Measurements from ENCODE around the gene PRELP.
A peak's percentile ranks its signal among the peaks of the same experiment; 100 is the strongest.

Gene PRELP

DNA sequence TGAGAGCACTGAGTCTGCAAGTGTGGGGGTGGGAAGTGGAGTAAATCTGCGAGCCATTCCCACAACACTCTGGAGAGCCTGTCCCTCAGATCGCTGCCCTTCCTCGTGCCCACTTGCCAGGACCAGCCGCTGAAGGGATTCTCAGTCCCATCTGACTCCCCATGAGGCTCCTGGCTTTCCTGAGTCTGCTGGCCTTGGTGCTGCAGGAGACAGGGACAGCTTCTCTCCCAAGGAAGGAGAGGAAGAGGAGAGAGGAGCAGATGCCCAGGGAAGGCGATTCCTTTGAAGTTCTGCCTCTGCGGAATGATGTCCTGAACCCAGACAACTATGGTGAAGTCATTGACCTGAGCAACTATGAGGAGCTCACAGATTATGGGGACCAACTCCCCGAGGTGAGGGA lies 20.2 kb downstream of the PRELP start:
- no peak overlapping the region for H3K4me3 ChIP-seq (ENCODE audit: low read depth, low read length)
- no peak for TF ChIP-seq CTCF (IDR thresholded peaks at IDR 0.05; ENCODE audit: low read depth, low read length)

DNA sequence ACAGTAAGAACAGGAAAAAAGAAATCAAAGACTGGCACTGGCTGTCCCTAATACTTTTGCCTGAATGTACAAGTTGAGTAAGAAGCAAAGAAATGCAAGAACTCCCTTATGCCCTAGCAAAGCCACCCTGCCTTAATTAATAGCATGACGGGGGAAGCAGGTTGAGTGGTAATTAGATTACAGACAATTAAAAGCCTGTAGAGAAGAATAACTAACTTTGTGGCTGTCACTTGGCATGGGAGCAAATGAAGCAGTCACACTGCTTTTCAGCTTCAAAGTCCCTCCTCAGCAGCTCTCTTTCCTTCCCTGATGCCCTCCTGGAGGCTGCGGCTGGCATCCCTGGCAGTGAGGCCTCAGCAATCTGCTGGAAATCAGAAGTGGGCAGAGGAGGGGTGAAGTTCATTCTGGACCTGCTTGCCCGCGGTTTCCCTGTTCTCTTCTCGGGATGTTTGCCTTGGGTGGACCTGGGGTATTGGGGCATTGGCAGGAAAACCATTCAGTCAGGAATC lies 21.7 kb downstream of the PRELP start:
- no peak for TF ChIP-seq CTCF (IDR thresholded peaks at IDR 0.05; ENCODE audit: low read depth, low read length)

GRCh38 chr1:203499643-203500278 lies 24.2 kb downstream of the PRELP start:
- no peak overlapping the region for H3K4me3 ChIP-seq (ENCODE audit: low read depth, low read length)
- TF ChIP-seq CTCF (IDR thresholded peaks at IDR 0.05; ENCODE audit: low read depth, low read length), result no peak

More for the DNA sequence above, 21.7 kb downstream of the PRELP start:
- no peak overlapping the region for H3K4me3 ChIP-seq (ENCODE audit: low read depth, low read length)

- TF ChIP-seq CTCF (IDR thresholded peaks at IDR 0.05; ENCODE audit: low read depth, low read length), result no peak
- no peak overlapping the region for H3K4me3 ChIP-seq (ENCODE audit: low read depth, low read length)
Observed at GRCh38 chr1:203500279-203500678, 24.7 kb downstream of the PRELP start.

- no peak for TF ChIP-seq CTCF (IDR thresholded peaks at IDR 0.05; ENCODE audit: low read depth, low read length)
- H3K4me3 ChIP-seq (ENCODE audit: low read depth, low read length), result no peak overlapping the region
Observed at GRCh38 chr1:203503836-203504235, 28.2 kb downstream of the PRELP start.

DNA sequence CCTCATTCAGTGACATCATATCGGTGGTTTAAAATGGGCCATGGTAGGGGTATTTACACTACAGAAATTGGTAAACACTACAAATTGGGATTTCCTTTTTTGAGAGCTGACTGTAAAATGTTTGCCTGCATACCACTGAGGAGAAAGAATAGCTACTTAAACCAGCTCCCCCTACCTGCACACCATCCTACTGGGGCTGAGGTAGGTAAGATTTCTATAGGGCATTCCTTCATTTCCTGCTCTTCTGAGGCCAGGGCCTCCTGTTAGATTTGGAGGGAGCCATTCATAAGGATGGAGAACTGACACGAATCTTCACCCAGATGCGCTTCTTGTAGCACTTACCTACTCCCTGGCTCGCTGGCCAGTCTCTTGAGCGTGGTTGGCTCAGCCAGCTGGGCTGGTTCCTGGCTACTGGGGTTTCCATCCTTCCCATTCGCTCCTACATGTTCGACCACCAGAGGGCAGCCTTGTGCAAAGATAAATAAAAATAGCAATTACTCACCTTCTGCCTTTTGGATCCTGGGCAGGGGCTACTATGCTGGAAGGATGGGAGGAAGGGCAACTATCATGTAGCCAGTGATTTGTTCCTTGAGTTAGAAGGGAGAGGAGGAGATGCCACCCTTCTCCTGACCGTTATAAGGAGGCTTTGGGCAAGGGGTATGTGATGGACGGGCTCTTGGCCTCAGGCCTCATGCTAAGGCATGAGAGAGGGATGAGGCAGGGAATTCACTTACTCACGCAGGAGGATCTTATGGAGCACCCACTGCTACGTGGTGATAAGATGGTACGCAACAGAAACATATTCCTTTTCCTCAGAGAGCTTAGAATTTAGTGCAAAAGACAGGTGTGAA lies 29.0 kb downstream of the PRELP start:
- H3K4me3 ChIP-seq (ENCODE audit: low read depth, low read length), result no peak overlapping the region
- peak; percentile 57 for TF ChIP-seq CTCF (IDR thresholded peaks at IDR 0.05; ENCODE audit: low read depth, low read length)

Measured in WI38 (cell line).